A549 (cell line): ENCODE measurements around the gene VSIG10. TPM values are rescaled to one million over a fixed set of nuclear protein-coding genes. Genes with fewer than 3 reads are reported as not detected.

Experiments
- ATAC-seq, 2 experiments: fragments of 200-7000 bp in 1 of 2; fragments of >200 bp in 1 of 2; cut with Nextera tagmentation in 1 of 2; cut with Tn5 transposase in 1 of 2; 3 replicates each; pipeline versions ENCODE4 v1.8.0 to v1.9.1; 2018 to 2020; ENCODE audit warnings: mild to moderate bottlenecking in 1 of 2, moderate library complexity in 1 of 2
- CTCF ChIA-PET: fragments of 300-600 bp; sonication (Branson Sonifier 250); formaldehyde crosslinking; extraction: SDS; loops from one replicate; lab custom pipeline; 2021; ENCODE audit warnings: antibody characterized with exemption, inconsistent platforms; lab: Yijun Ruan, JAX
- POLR2A ChIA-PET: fragments of 350-600 bp; formaldehyde crosslinking; extraction: SDS; loops from one replicate; lab custom pipeline; 2021; ENCODE audit warnings: antibody characterized with exemption, inconsistent platforms; lab: Yijun Ruan, JAX
- DNase-seq, 2 experiments: peaks; one replicate each; pipeline versions ENCODE4 v3.0.0 to v3.0.0-alpha.2; 2011 to 2016; ENCODE audit warnings: low read depth in 1 of 2, low spot score in 1 of 2
- FAIRE-seq: peaks from 2 replicates; lab custom pipeline; 2011; peaks lifted over from hg19 to GRCh38; lab: Jason Lieb, UNC
- H3K27ac ChIP-seq, 2 experiments: fragments of >200 bp; sonication (Bioruptor Twin); formaldehyde crosslinking; 3 replicates each; pipeline ENCODE4 v1.5.1; 2016 to 2017
- H3K4me1 ChIP-seq: fragments of >200 bp; sonication (Bioruptor Twin); formaldehyde crosslinking; 3 replicates; pipeline ENCODE4 v1.6.1; 2016
- H3K4me2 ChIP-seq: fragments of >200 bp; sonication (Bioruptor Twin); formaldehyde crosslinking; 3 replicates; pipeline ENCODE4 v1.6.1; 2016
- H3K4me3 ChIP-seq: fragments of >200 bp; sonication (Bioruptor Twin); formaldehyde crosslinking; 3 replicates; pipeline ENCODE4 v1.5.1; 2016
- H3K9me3 ChIP-seq: fragments of >200 bp; sonication (Bioruptor Twin); formaldehyde crosslinking; 3 replicates; pipeline ENCODE4 v1.6.1; 2016
- BHLHE40 ChIP-seq: IDR thresholded peaks from 2 replicates; pipeline ENCODE4 v1.6.1; 2012; ENCODE audit warnings: low read depth, low read length, inconsistent platforms
- CBX2 ChIP-seq: fragments of 200-600 bp; sonication (generic); IDR thresholded peaks from 2 replicates; pipeline ENCODE4 v1.6.1; 2016; ENCODE audit warnings: low read depth, mild to moderate bottlenecking, borderline replicate concordance
- CBX8 ChIP-seq: fragments of 200-600 bp; sonication (generic); IDR thresholded peaks from 2 replicates; pipeline ENCODE4 v1.6.1; 2016
- CHD4 ChIP-seq: fragments of 200-600 bp; sonication (generic); IDR thresholded peaks from 2 replicates; pipeline ENCODE4 v1.6.1; 2016; ENCODE audit warnings: antibody characterized with exemption, mild to moderate bottlenecking, borderline replicate concordance
- E2F6 ChIP-seq: IDR thresholded peaks from 2 replicates; pipeline ENCODE4 v1.6.1; 2012; ENCODE audit warnings: low read depth, borderline replicate concordance
- EHF ChIP-seq: fragments of 250-450 bp; sonication (Bioruptor Pico); IDR thresholded peaks from 2 replicates; pipeline ENCODE4 v1.5.0; 2020; ENCODE audit warnings: mild to moderate bottlenecking
- EHMT2 ChIP-seq: fragments of 200-600 bp; sonication (generic); IDR thresholded peaks from 2 replicates; pipeline ENCODE4 v1.6.1; 2016; ENCODE audit warnings: antibody characterized with exemption, low read depth, mild to moderate bottlenecking, moderate library complexity
- FOSB ChIP-seq: fragments of 250-450 bp; sonication (Bioruptor Pico); IDR thresholded peaks from 2 replicates; pipeline ENCODE4 v1.5.0; 2020; ENCODE audit warnings: mild to moderate bottlenecking, moderate library complexity
- FOSL2 ChIP-seq, 2 experiments: fragments of 450-650 bp in 1 of 2; fragments of >200 bp in 1 of 2; sonication (Bioruptor Twin) in 1 of 2; formaldehyde crosslinking; IDR thresholded peaks; 2 replicates each; pipeline versions ENCODE4 v1.5.0 to v1.6.1; 2016 to 2020; ENCODE audit warnings: mild to moderate bottlenecking in 1 of 2, moderate library complexity in 1 of 2
- FOXS1 ChIP-seq: fragments of 250-450 bp; sonication (Bioruptor Pico); IDR thresholded peaks from 2 replicates; pipeline ENCODE4 v1.5.0; 2020; ENCODE audit warnings: mild to moderate bottlenecking, moderate library complexity
- HES2 ChIP-seq: fragments of >200 bp; sonication (Bioruptor Twin); formaldehyde crosslinking; IDR thresholded peaks from 2 replicates; pipeline ENCODE4 v1.6.1; 2016
- HEYL ChIP-seq: fragments of 250-450 bp; sonication (Bioruptor Pico); IDR thresholded peaks from 2 replicates; pipeline ENCODE4 v1.8.0; 2021; ENCODE audit warnings: mild to moderate bottlenecking, moderate library complexity
- HMGXB4 ChIP-seq: fragments of 250-450 bp; sonication (Bioruptor Pico); IDR thresholded peaks from 2 replicates; pipeline ENCODE4 v1.5.0; 2021; ENCODE audit warnings: mild to moderate bottlenecking, moderate library complexity, borderline replicate concordance
- HOXA7 ChIP-seq: fragments of 250-450 bp; sonication (Bioruptor Pico); IDR thresholded peaks from 2 replicates; pipeline ENCODE4 v1.5.0; 2020; ENCODE audit warnings: mild to moderate bottlenecking, moderate library complexity
- MAX ChIP-seq: IDR thresholded peaks from 2 replicates; pipeline ENCODE4 v1.6.1; 2012
- NFE2L2 ChIP-seq: fragments of 150-350 bp; conservative IDR thresholded peaks from 2 replicates; pipeline ENCODE4 v1.6.1; 2014; ENCODE audit warnings: low read length
- NR3C1 ChIP-seq: fragments of >200 bp; sonication (Bioruptor Twin); formaldehyde crosslinking; IDR thresholded peaks from 3 replicates; pipeline ENCODE4 v1.6.1; 2017
- PHF8 ChIP-seq: fragments of 200-600 bp; sonication (generic); IDR thresholded peaks from 2 replicates; pipeline ENCODE4 v1.6.1; 2016; ENCODE audit warnings: low read depth, mild to moderate bottlenecking, antibody characterized with exemption, moderate library complexity, borderline replicate concordance
- POLR2A ChIP-seq: IDR thresholded peaks from 2 replicates; pipeline ENCODE4 v1.6.1; 2012; ENCODE audit warnings: mild to moderate bottlenecking, low read length
- REST ChIP-seq: fragments of 200-600 bp; sonication (generic); IDR thresholded peaks from 2 replicates; pipeline ENCODE4 v1.6.1; 2016; ENCODE audit warnings: antibody characterized with exemption, mild to moderate bottlenecking, moderate library complexity
- RFX5 ChIP-seq: fragments of 450-650 bp; IDR thresholded peaks from 2 replicates; pipeline ENCODE4 v1.7.1; 2014; ENCODE audit warnings: antibody characterized with exemption, mild to moderate bottlenecking, moderate library complexity
- RNF2 ChIP-seq: fragments of 200-600 bp; sonication (generic); IDR thresholded peaks from 2 replicates; pipeline ENCODE4 v1.6.1; 2016; ENCODE audit warnings: low read depth, mild to moderate bottlenecking, antibody characterized with exemption, moderate library complexity, borderline replicate concordance
- SREBF2 ChIP-seq: fragments of 450-650 bp; IDR thresholded peaks from 2 replicates; pipeline ENCODE4 v1.6.1; 2014; ENCODE audit warnings: mild to moderate bottlenecking, moderate library complexity
- TP53 ChIP-seq: fragments of 250-450 bp; sonication (Bioruptor Pico); IDR thresholded peaks from 2 replicates; pipeline ENCODE4 v1.5.0; 2021; ENCODE audit warnings: mild to moderate bottlenecking, moderate library complexity
- USF2 ChIP-seq: fragments of 450-650 bp; IDR thresholded peaks from 2 replicates; pipeline ENCODE4 v1.6.1; 2014; ENCODE audit warnings: antibody characterized with exemption
- ZC3H11A ChIP-seq: fragments of 450-650 bp; IDR thresholded peaks from 2 replicates; pipeline ENCODE4 v1.6.1; 2014; ENCODE audit warnings: antibody characterized with exemption, mild to moderate bottlenecking
- ZFP36 ChIP-seq: fragments of 450-650 bp; IDR thresholded peaks from 2 replicates; pipeline ENCODE4 v1.6.1; 2014; ENCODE audit warnings: borderline replicate concordance; ENCODE audit not compliant: partially characterized antibody
- ZNF302 ChIP-seq: fragments of 250-450 bp; sonication (Bioruptor Pico); IDR thresholded peaks from 2 replicates; pipeline ENCODE4 v1.9.0; 2021; ENCODE audit warnings: inconsistent platforms, mild to moderate bottlenecking, moderate library complexity
- ZSCAN20 ChIP-seq: fragments of 250-450 bp; sonication (Bioruptor Pico); IDR thresholded peaks from 2 replicates; pipeline ENCODE4 v1.8.0; 2022; ENCODE audit warnings: mild to moderate bottlenecking, moderate library complexity
- WGBS: methylation state at CpG from one replicate; pipeline ENCODE4 v1.1.6; 2017; ENCODE audit errors: missing lambda C conversion rate; 5-methylcytosine and 5-hydroxymethylcytosine counted together
- polyA plus RNA-seq, 4 experiments: library from polyadenylated mRNA; depleted of rRNA in 3 of 4; stranded (reverse); fragments of >200 nt; fragmentation: RNase III in 1 of 4; extraction: RNeasy Plus Mini Kit Qiagen cat#74134 plus additional on column Dnase treatment in 1 of 4; gene quantifications; 2 replicates in 3 of 4; 3 replicates in 1 of 4; pipeline ENCODE4 v1.2.3, GENCODE V29; 2011 to 2017

Gene VSIG10
- polyA plus RNA-seq, 2 of the 4 experiments (the other 2 are of a cell fraction) = 18.3 to 20.2 TPM

GRCh38 chr12:118136559-118137003 lies 32.8 kb upstream of the VSIG10 start:
- DNase-seq = peak; percentile 25 to 30
- Histone ChIP-seq H3K27ac (peak overlapping the region; percentile 90 to 96), H3K9me3 (no peaks in the 10 kb centered on the region), H3K4me3 (peak overlapping the region; percentile 95), H3K4me2 (peak overlapping the region; percentile 94), H3K4me1 (peaks cover 19% of the 10 kb centered on the region)
- WGBS = 11% methylated on average over 9 of the region's 29 CpGs
- ATAC-seq = peak; percentile 49 to 51
- no peak for FAIRE-seq
- TF ChIP-seq HES2 (no peak), POLR2A (0 out of 2 replicates have a peak, but pooled peaks have one; percentile 17)
- ChIA-PET POLR2A (interaction anchor here (1.0 to 1.9 kb wide), 7 partner anchors 11 to 239 kb away, joined by 3 to 16 read pairs (median 9); partner anchors contain the start of genes SUDS3, TAOK3, VSIG10 and WSB2), CTCF (interaction anchor here (0.5 to 3.4 kb wide), 7 partner anchors 9 to 262 kb away, joined by 3 to 12 read pairs (median 3); partner anchors contain the start of gene SUDS3)

- WGBS = 2% methylated on average over 40 of the region's 70 CpGs
- no peaks in the 10 kb centered on the region for H3K9me3 ChIP-seq
- ATAC-seq (peak; percentile 99), FAIRE-seq (peak; percentile 70), DNase-seq (peak; percentile 96)
- CTCF ChIA-PET = interaction anchor here (0.5 to 3.4 kb wide), 10 partner anchors 9 to 504 kb away, joined by 3 to 12 read pairs (median 3); partner anchors contain the start of gene SUDS3
- peak within 1 kb of the TSS; percentile 95 for H3K4me3 ChIP-seq
- H3K4me2 ChIP-seq = peak within 1 kb of the TSS; percentile 94
- H3K4me1 ChIP-seq = peaks cover 25% of the 10 kb centered on the region
- POLR2A ChIA-PET = interaction anchor here (0.6 to 1.9 kb wide), 9 partner anchors 10 to 240 kb away, joined by 3 to 16 read pairs (median 5); partner anchors contain the start of genes SUDS3, TAOK3, VSIG10 and WSB2
- H3K27ac ChIP-seq = peak within 1 kb of the TSS; percentile 90 to 96
- TF ChIP-seq FOSB (CRISPR knock-in tag) (no peak), FOSL2 (IDR thresholded peaks at IDR 0.05) (no peak), FOSL2 (CRISPR knock-in tag; IDR thresholded peaks at IDR 0.05) (no peak), FOXS1 (no peak), SREBF2 (no peak), USF2 (peak; percentile 52; the same call in 1 of the 2 replicates), PHF8 (peak; percentile 61), HOXA7 (CRISPR knock-in tag) (no peak), RNF2 (no peak), MAX (peak; percentile 99), BHLHE40 (no peak), CHD4 (no peak), ZNF302 (no peak), CBX8 (no peak), EHMT2 (no peak), HEYL (CRISPR knock-in tag) (no peak), ZFP36 (no peak), RFX5 (peak; percentile 74; the same call in 1 of the 2 replicates), TP53 (CRISPR knock-in tag) (no peak), E2F6 (peak; percentile 89), HMGXB4 (CRISPR knock-in tag) (no peak), NR3C1 (no peak), ZSCAN20 (CRISPR knock-in tag) (no peak), REST (peak; percentile 81), ZC3H11A (no peak), NFE2L2 (no peak), EHF (CRISPR knock-in tag) (no peak), CBX2 (no peak)
Observed at GRCh38 chr12:118135788-118136558, 32.2 kb upstream of the VSIG10 start, which contains the start of gene PEBP1. Gene PEBP1, plus strand, starts transcription at chr12:118136124. Its CDS starts 86 bp downstream, at chr12:118136210.
